GM12874 (cell line): Measurements from ENCODE around the gene CDK15.

Source experiments
- TF ChIP-seq, protein P1 (sequence below): IDR thresholded peaks from 2 replicates; pipeline ENCODE4 v1.5.1; 2011; ENCODE audit warnings: low read depth, mild to moderate bottlenecking, control low read depth, low read length, moderate library complexity; ENCODE audit not compliant: insufficient read depth

Gene CDK15

DNA sequence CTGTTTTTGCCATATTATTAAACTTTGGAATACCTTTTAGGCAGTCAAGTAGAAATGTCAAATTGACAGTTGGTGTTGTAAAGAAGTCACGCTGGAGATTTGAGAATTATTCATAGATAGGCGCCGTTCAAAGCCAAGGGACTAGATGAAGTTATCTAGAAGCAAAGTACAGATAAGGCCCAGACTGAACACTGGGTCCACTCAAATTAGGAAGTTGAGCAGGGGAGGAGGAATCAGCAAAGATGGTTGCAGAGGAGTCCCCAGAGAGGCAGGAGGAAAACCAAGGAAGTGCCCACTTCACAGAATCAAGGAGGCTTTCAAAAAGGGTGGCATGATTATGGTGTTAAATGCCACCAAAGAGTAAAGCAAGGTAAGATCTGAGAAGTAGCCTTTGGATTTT lies 16.0 kb upstream of the CDK15 start:
- TF ChIP-seq, protein P1, sequence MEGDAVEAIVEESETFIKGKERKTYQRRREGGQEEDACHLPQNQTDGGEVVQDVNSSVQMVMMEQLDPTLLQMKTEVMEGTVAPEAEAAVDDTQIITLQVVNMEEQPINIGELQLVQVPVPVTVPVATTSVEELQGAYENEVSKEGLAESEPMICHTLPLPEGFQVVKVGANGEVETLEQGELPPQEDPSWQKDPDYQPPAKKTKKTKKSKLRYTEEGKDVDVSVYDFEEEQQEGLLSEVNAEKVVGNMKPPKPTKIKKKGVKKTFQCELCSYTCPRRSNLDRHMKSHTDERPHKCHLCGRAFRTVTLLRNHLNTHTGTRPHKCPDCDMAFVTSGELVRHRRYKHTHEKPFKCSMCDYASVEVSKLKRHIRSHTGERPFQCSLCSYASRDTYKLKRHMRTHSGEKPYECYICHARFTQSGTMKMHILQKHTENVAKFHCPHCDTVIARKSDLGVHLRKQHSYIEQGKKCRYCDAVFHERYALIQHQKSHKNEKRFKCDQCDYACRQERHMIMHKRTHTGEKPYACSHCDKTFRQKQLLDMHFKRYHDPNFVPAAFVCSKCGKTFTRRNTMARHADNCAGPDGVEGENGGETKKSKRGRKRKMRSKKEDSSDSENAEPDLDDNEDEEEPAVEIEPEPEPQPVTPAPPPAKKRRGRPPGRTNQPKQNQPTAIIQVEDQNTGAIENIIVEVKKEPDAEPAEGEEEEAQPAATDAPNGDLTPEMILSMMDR, result no peak

DNA sequence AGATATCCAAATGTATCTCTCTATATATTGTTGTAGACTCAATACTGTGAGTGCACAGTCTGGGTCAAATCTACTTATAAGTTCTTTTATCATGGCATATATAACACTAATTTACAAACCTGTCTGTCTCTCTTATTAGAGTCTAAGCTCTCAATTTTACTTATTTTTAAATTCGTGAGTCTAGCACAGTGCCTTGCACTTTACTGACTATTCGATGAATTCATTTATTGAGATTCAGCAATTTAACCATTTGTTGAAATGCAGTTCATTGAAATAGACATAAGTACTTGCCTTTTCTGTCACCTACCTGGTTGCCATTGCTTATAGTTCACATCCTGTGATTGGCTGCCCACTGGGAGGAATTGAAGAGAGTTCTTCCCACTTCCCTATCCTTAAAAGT lies 15.3 kb upstream of the CDK15 start:
- TF ChIP-seq, protein P1, result no peak

DNA sequence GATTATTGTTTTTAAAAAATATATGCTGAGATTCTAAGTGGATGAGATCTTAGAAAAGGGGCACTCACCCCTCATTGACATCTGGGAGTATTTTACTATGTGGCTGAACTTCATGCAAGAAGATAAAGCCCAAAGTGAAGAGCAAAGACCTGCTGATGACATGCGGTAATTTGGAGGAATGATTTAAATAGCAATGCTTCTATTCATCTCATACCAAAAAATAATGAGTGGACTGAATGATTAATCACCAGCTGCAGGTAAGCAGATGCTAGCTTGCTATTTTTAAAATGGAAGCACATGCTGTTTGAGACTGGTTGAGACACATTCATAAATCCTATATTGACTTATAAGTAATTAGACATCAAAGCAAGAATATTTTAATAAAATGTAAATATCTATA lies 12.7 kb upstream of the CDK15 start:
- TF ChIP-seq, protein P1, result no peak

DNA sequence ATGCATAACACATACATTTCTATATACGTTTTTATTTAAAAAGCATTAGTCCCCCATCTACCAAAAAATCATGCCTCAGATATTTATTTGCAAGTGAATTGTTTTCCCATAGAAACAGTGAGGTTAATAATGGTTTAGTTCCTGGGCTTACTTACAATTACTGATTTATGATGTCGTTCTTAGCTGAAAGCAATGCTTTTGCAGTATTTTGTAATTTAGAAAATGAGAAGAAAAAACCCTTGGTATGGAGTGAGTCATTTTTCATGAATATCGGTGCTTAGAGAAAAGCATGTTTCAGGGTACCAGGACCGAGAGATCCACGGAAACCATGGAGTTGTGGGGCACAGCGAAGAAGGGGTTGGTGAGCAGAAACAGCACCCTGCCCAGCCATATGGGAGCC lies 12.0 kb upstream of the CDK15 start:
- TF ChIP-seq, protein P1, result no peak

DNA sequence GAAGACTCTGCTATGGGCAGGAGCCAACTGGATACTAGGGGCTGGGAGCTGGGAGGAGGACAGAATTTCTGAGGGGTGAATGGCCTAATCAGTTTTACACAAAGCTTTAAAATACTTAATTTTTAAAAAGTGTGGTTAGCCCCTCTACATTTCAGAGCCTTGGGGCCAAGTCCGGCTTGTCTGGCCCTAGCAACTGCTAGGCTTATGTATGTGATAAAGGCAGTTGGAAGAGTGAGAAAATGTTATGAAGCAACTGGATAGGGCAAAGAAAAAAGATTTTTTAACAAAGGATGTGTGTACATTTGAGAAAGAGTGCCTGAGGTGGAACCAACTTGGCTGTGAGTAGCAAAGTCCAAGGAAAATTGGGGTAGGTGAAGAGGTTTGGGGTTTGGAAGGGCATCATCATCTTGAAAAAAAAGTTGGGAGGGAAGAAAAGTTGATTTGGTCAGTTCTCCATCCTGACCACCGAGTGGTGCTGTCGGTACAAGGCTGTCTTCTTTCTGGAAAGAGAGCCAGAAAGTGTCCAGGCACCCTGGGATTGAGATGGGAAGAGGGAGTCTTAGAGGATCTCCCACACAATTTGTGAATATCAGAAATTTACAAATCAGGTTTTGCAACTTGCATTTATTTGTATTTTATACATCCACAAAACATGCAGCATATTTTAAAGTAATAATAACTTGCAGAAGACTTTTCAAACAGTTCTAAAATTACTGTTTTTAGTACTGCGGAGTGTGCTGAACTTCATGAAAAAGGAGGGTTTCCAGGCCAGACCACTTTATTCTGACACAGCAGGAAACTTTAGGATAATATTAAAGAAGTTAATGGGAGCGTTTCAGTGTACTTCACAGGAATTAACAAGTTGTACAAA lies 10.5 kb upstream of the CDK15 start:
- TF ChIP-seq, protein P1, result peak; percentile 57

DNA sequence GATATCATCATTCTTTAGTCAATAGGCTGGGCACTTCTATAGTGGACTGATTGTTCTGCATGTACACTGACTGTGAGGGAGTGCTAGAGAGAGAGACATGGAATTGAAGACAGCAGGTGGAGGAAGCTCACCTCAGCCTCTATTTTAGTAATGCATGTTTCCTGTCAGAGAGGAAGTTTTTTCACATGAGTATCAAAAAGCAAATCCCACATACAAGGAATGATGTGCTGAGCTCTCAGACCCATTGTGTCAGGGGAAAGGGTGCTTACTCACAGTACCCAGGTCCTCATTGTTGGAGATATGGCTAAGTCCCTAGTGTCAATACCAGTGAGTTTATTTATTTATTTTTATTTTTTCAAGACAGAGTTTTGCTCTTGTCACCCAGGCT lies 9.9 kb upstream of the CDK15 start:
- TF ChIP-seq, protein P1, result no peak

DNA sequence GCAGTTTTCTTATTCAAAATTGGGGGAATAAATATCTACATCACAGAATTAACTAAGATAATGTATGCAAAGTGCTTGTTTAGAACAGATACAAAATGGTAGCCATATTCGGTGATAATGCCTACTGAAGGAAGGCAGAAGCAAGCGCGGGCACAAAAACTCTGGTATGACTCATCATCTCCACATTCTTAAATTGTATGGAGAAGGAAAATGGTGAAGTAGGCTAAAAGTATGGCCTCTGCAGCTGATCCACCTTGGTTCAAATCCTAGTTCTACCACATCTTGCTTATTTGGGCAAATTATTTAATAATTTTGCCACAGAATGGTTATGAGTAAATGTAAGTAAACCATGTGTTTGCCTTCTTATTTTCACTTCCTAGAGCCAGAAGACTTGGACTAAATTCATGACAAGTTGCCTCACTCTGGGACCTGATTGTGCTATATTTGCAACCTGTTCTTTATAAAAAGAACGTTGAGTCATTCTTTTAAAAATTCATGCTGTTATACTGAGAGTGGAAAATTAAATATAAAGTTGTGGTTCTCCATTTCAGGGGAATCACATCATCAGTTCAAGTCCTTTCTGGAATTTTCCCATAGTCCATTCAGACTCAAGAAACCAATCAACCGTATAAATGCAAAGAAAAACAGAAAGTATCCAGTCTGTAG lies 9.0 kb upstream of the CDK15 start:
- TF ChIP-seq, protein P1, result no peak
